GM18909 (cell line): ENCODE measurements around the gene CRYAA.
"Not testable (repeated sequence)": the region's sequence is repeated elsewhere in the genome, so short reads cannot be mapped to it uniquely, and the experiment has no call there.

ENCODE experiments used
- ATAC-seq: cut with Tn5 transposase; IDR thresholded peaks from one replicate; pipeline ENCODE4 v1.9.1; 2021; ENCODE audit warnings: mild to moderate bottlenecking; ENCODE audit not compliant: unreplicated experiment, poor library complexity

Gene CRYAA

DNA sequence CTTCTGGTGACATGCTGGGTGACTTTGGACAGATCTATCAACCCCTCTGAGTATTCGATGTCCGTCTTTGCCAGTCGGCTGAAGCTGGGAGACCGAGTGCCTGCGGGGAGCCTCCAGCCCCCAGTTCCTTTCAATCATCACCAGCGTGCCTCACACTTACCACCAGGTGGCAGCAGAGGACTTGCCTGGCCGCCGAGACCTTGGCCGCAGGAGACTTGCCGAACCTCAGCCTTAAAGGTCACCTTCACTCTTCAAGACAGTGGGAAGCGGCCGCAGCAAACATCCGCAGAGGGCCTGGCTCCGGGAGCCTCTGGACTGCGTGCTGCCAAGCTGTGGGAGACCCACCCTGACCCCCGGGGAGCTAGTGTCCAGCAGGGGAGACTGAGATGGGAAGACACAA is 7.8 kb downstream of the CRYAA start:
- peak; percentile 60 for ATAC-seq

DNA sequence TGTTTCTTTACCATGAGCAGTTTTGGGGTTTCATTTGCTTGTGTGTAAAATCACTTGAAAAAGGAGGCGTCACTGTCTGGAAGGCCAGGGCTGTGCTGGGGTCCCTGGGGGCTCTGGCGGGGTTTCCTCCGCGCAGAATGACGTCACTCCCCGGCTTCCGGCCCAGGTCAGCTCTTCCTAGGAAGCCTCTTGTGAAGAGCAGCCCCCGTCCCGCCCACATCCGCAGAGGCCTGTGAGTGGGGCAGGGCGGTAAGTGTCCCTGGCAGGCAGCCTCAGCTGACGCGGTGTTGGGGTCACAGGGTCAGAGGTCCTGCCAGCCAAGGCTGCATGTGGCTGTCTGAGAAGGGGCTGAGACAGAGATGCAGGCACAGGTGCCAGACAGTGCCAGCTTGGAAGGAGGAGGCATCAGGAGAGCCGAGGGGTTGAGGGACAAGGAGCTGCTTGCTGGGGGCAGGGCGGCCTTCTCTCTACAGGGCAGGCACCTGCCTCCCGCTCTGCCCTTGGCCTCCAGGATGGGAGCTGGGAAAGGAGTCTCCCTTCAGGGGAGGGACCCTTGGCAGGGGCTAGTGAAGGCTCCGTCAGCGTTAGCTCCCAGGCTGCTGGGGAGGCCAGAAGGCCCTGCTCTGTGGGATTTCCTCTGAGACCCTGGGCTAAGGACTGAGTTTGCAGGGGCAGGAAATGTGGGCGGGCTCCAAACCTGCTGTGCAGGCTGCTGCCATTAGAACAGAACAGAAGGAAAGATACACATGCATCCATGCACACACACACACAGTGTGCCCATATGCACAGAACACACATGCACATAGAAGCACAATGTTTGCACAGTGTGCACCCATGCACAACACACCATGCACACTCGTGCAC is 8.5 kb downstream of the CRYAA start:
- ATAC-seq = peak; percentile 62

DNA sequence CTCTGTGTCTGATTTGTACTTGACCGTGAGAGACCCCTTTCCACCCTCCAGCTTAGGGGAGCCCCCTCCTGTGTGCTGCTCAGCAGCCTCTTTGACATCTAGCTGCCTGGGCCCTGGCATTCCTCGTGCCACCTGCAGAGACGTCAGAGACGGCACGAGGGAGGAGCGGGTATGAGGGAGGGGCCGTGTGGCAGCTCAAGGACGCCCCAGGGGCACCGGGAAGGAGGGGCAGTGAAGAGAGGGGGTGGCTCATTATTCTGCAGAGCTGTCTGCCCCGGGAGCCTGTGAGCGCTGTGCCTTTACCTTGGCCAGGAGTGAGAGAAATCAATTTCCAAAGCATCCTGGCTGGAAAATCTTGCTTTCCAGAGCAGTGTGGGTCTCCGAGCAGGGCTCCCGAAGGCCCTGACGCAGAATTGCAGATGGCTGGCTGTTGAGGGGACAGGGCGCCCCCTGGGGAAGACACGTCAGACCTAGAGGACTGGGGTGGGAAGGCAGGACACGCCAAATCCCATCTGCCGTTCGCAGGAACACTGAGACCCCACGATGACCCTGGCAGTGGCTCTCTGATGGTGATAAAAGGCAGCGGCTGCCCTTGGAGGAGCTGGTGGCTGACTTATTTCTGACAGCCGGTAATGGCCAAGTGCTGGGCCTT is 9.5 kb downstream of the CRYAA start:
- not testable (repeated sequence) for ATAC-seq

DNA sequence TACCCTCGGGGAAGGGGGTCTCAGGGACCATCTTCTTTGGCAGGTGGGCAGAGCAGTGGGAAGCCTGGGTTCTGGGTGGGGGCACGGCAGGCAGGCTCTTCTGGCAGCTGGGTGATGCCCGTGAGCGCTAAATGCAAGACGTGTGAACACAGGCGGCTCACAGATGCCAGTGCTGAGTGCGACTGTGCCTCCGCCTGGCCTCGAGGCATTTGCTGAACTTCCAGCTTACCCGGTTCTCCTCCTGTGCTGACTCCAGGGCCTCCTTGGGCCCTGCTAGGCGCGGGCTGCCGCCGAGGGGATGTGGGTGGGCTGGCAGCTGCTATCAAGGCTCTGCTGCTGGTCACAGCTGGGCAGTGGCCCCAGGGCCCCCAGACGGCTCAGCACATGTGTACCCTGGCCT is 12.2 kb downstream of the CRYAA start:
- ATAC-seq = not testable (repeated sequence)

DNA sequence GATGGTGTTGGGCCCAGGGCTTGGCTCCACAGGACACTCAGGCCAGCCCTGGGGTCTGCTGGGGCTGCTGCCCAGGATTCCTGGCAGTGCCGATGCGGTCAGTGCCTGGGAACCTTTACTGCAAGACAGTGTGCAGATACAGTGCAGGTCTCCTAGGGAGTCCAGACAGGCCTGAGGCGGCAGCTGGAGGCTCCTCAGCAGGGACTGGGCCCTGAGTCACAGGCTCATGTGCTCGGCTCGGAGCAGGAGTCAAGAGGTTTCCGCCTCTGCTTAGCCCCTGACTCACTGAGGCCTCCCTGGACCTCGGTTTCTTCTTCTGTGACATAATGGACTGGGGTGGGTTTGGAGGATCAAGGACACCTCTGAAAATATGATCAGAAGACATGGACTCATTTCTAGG is 18.5 kb downstream of the CRYAA start:
- not testable (repeated sequence) for ATAC-seq

DNA sequence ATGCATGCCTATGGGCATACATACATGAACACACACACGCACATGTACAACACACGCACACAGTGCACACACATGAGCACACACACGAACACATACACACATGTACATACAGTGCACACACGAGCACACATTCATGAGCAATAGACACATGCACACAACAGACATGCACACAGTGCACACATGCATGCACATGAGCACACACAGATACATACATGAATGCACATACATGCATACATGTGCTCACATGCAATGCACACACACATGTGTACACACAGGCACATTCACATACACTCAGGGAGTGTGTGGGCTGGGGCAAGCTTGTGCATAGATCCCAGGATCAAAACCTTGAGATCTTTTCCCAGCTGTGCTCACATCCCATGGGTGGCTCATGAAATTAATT is 18.9 kb downstream of the CRYAA start:
- ATAC-seq = no peak

DNA sequence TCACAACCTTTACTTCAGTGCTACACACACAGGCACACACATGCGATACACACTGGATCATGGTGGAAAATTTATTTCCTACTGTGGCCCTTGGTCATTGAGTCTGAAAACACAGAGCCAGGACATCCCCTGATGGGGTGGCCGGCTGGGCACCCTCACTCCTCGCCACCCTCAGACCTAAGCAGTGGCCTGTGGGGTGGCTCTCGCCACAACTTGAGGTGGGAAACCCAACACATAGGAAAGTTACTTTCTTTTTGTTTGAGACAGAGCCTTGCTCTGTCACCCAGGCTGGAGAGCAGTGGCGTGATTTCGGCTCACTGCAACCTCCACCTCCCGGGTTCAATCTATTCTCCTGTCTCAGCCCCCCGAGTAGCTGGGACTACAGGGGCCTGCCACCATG is 19.4 kb downstream of the CRYAA start:
- ATAC-seq = no peak

DNA sequence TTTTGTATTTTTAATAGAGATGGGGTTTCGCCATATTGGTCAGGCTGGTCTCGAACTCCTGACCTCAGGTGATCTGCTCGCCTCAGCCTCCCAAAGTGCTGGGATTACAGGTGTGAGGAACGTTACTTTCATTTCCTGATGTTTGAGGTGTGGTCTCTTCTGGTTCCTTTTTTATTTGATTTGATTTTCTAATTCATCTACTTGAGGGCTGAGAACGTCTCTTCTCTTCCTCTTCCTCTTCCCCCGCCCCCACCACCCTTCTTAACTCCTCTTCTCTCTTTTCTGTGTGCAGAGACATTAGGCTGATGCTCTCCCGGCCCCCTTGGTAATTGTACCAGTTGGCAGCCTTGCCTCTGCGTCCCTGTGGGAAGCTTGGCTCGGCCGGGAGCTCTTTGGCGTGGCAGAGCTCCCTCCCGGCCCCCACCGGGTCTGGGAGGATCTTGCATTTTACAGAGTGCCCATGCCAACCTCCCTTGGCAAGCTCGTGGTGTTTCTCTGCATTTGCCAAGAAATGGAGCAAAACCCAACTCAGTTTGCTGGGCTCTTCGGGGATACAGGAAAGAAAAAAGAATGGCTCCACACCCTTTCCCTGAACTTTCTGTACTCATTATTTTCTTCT is 19.9 kb downstream of the CRYAA start:
- ATAC-seq = no peak

DNA sequence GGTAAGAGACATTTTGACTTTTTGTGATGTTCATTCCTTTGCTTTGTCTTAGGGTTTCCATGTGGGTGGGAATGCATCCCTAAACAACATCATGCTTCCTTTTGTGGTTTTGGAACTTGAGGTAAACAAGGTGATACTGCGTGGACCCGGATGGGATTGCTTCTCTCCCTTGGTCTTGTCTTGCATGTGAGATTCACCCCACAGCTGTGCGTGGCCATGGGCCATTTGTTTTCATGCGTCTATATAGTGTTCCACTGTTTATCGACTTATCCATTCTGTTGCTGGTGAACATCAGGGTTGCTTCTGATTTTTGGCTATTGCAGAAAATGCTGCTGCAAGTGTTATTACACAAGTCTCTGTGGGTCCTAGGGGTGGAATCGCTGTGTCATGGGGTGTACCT is 21.1 kb downstream of the CRYAA start:
- no peak for ATAC-seq

DNA sequence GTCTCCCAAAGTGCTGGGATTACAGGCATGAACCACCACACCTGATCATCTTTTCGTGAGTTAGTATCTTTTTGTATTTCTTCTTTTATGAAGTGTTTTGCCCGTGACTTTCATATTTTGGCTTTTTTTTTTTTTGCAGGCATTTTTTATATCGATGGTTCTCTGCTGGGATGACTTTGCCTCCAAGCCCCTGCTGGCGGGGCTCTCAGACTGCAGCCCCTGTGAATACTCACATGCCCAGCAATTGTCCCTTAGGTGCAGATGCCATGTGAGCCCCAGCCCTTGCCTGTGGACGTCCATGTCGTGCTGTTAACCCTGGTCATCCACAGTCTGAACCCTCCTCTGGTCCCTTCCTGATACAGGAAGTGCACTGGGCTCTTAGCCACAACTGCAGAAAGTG is 21.7 kb downstream of the CRYAA start:
- no peak for ATAC-seq

DNA sequence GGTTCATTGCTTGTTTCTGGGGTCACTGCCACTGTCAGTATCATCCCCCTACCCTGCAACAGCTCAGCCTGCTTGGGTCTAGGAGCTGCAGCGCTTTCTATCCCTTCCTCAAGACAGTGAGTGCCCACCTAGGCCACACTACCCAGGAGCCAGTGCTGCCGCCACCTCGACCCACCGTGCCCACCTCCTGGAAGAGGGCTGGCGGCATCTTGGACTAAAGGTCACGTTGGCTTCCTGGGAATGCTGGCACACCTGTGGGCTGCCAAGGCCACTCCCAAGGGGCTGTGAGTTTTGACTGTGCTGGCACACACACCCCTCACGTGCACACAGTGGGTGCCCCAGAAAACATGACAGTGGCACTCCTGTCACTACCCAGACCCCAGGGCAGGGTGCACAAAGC is 22.1 kb downstream of the CRYAA start:
- no peak for ATAC-seq

DNA sequence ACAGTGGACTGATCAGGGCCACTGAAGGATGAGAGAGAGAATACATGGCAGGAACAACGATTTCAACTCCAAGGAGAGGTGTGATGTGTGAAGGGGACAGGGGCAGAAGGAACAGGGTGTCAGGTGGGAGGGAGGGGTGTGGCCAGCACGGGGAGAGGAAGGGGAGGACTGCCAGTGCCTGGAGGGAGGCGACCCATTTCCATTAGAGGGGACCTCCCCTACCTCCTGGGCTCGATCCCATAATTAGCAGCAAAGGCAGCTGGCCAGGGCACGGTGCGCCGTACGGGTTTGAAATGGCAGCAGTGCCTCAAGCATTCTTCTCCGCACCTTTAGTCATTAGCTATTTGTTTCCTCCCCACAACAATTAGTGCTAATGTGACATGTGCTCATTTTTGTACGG is 22.7 kb downstream of the CRYAA start:
- no peak for ATAC-seq

DNA sequence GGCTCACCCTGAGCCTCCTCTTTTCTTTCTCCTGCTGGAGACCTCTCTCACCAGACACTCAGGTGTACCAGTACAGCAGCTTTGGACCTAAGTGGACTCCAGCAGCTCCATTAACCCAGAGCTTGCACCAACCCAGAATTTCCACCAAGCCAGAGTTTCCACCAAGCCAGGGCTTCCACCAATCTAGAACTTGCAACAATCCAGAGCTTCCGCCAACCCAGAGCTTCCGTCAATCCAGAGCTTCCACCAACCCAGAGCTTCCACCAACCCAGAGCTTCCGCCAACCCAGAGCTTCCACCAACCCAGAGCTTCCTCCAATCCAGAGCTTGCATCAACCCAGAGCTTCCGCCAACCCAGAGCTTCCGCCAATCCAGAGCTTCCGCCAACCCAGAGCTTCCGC is 23.2 kb downstream of the CRYAA start:
- no peak for ATAC-seq

DNA sequence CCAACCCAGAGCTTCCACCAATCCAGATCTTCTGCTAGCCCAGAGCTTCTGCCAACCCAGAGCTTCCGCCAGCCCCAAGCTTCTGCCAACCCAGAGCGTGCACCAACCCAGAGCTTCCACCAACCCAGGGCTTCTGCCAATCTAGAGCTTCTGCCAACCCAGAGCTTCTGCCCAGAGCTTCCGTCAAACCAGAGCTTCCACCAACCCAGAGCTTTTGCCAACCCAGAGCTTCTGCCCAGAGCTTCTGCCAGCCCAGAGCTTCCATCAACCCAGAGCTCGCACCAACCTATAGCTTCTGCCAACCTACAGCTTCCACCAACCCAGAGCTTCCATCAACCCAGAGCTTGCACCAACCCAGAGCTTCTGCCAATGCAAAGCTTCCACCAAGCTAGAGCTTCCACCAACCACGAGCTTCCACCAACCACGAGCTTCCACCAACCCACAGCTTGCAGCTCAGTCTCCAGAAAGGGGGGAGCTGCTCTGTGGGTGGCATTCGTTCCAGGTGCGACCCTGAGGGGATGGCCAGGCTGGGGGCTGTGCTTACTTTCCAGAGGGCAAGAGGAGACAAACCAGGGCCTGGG is 23.8 kb downstream of the CRYAA start:
- ATAC-seq = no peak

DNA sequence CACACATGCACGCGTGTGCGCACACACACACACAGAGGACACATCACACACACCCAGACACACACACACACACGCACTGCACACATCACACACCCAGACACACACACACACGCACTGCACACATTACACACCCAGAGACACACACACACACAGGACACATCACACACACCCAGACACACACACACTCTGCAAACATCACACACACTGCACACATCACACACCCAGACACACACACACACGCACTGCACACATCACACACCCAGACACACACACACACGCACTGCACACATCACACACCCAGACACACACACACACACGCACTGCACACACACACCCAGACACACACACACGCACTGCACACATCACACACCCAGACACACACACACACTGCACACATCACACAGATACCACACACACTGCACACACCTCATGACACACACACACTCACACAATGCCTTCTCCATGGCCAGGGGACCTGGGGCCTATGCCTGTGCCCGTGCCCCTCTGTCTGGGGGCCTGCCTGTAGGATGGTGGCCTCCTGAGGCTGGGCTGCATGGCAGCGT is 24.4 kb downstream of the CRYAA start:
- no peak for ATAC-seq

DNA sequence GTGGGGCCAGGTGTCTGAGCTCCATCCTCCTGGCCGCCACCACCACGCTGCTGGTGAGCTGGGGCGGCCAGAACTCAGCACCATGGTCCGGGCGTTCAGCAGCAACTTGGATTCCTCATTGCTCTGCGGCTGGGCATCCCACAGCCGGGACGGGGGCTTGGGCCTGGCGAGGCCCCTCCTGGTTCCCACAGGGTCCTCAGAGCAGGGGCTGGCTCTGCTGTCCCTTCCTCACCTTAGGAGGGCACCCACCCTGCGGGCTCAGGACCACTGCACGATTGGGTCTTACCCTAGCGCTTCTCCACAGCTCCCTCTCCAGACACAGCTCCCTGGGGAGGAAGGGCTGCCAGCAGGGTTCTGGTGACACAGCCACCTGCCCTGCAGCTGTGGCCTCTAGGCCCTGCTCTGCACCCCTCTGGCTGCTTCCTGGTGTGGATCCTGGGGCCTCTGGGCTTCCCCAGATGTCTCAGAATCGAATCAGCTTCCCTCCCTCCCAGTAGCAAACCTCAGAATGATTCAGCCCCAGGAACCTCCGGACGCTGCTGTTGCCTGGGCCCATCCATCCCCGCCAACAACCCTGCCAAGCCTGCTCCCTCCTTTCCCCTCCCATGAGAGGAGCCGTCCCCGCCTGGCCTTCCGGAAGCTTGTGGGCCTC is 25.0 kb downstream of the CRYAA start:
- no peak for ATAC-seq

DNA sequence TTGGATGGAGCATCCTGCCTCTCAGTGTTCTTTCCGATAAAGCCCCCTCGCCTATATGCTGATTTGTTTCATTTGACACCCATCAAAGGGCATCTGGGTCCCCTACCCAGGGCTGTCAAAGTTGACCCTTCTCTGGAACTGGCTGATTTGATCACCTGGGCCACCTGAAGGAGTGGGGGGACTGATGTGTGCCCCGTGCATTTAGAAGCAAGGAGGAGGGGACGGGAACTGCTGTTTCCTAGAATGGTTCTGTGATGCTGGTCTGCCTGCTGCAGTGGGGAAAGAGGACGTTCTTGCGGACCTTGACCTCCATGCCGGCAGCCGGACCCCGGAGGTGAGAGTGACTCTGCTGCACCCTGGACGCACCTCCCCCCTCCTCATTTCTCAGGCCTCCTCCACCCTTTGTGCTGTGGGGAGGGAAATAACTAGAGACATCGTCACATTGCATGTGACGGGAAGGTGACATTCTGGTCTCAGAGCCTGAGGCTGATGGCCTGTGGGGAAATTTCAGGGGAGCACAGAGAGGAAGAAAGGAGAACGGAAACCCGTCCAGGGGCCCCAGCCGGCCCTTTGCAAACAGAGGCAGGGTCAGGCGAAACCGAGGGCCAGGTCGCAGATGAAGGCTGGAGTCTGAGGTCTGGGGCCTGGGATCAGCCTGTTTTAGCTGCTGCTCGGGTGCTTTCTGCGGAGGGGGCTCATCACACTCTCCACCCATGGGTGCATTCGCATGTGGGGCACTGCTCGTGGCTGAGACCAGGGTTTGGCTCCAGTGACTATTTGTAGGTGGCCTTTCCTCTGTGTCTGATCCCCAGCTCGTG is 25.7 kb downstream of the CRYAA start:
- ATAC-seq = no peak

DNA sequence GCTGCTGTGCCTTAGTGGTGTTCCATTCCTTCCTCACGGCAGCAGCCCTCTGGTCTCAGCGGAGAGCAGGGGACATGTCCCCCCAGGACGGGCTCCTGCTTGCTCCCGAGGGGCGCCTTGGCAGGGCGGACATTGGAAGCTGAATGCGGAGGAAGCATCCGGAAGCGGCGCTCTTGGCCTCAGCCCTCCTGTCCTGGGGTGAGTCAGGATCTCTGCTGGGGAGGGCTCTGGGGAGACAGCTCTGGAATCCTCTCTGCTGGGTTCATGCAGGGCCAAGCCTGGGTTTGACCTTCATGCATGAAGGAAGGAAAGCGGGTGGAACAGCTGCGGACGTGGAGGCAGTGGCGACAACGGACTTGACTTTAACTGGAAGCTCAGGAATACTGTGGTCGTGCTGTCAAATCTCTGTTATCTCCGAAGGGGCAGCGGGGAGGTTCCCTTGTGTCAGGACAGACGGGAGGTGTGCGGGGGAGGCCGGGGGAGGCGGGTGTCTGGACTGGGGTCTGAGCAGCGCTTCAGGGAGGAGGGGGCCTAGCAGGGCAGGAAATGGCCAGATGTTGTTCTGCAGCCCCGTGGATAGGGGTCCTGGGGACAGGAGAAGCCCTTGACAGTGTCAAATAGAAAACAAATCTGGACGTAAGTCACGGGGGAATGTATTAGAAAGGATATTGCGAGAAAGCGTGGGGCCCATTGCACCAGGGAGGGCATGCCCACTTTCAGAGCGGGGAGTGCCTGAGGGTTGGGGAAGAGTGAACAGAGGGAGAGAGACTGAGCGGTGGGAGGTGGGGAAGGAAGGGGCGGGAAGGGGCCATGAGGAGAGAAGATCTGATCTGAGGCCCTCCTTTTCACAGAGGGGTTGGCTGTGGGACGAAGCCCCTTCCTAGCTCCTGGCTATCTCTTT is 26.6 kb downstream of the CRYAA start:
- no peak for ATAC-seq

DNA sequence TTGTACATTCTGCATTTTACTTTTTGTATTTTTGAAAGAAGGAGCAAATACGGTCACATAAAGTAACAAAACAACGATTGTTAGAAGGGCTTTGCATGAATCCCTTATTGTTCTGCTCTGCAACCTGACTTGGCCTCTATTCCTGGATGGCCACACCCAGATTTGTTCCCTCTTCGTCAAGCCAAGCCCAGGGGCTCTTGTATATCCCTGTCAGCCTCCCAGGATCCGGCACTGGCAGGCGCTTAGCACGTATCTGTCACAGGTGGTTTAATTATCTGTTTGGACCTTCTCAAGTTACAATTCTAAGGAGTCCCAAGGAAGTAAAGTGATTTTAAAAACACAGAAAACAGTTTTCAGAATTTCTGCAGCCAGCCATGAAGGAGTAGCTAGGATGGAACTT is 28.0 kb downstream of the CRYAA start:
- no peak for ATAC-seq
